Left lobe of liver (tissue), 2 donors: ENCODE results near the gene AFF2. TPM values are rescaled to one million over a fixed set of nuclear protein-coding genes. Genes with fewer than 3 reads are reported as not detected.

Experiments used
- ATAC-seq: fragments of 200-7000 bp; cut with Tn5 transposase; one replicate; pipeline ENCODE4 v1.9.1; 2020; ENCODE audit warnings: mild to moderate bottlenecking, moderate library complexity
- DNase-seq: peaks from one replicate; pipeline ENCODE4 v3.0.0-alpha.2; 2020; ENCODE audit warnings: low spot score
- total RNA-seq: library from RNA; stranded (reverse); gene quantifications from one replicate; pipeline ENCODE4 v1.2.1, GENCODE V29; 2021
- donor health status: DM: no; HTN: no; CAD: no; lungs with moderate emphysema.
- donor health status: DM: no; HTN: yes; CAD: no.

Gene AFF2
- total RNA-seq, 1 donor from 2014 or later = 0.13 TPM

- DNase-seq (no peak), ATAC-seq (no peak)
Observed at GRCh38 chrX:148535639-148536038, 35.2 kb downstream of the AFF2 start.

GRCh38 chrX:148536961-148537360 is 36.5 kb downstream of the AFF2 start:
- no peak for DNase-seq
- no peak for ATAC-seq

DNA sequence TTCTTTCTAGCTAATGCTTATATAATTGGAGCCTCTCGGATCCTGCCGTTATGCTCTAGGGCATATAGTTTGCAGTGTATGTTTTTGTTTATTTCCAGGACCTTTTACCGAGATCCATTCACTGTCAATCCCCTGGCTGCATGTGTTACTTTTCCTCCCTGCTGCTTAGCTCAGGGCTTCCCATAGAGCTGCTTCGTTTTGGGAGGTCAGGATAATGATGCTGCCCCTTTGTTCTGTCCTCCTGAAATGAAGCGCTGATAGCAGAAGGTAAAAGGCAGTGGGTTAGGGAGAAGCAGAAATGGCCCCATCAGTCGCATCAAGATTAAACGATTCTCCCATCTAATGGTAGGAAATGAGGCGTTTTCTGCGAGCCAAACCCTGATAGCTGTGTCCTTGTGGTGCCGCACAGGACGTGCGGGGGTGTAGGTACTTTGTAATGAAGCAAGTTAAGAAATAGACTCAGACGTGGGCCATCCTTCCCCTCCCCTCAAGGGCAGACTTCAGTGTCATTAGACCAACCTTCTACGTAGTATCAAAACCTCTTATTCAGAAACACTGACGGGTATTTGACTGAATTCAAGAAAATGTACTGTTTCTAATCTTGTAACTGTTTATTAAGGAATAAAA is 37.3 kb downstream of the AFF2 start:
- ATAC-seq = no peak

GRCh38 chrX:148538582-148538981 is 38.2 kb downstream of the AFF2 start:
- DNase-seq = no peak
- ATAC-seq = no peak

More for the DNA sequence above, 37.3 kb downstream of the AFF2 start:
- DNase-seq = no peak

DNA sequence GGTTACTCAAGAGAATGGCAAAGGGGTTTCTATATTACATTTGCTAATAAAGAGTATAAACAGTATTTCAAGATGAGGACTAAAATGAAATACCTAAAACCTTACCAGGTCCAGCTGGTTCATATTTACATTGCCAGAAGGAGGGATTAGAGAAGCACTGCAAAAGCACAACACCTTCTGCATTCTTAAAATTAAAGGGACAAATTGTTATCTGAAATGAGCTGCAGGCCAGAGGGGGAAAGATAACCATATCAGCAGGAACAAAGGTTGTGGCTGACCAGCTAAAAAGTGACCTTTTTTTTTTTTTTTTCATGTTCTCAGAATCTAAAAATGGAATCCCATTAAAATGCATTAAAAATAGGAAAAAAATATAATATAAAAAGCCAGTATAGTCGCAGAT is 39.7 kb downstream of the AFF2 start:
- ATAC-seq (no peak), DNase-seq (no peak)

DNA sequence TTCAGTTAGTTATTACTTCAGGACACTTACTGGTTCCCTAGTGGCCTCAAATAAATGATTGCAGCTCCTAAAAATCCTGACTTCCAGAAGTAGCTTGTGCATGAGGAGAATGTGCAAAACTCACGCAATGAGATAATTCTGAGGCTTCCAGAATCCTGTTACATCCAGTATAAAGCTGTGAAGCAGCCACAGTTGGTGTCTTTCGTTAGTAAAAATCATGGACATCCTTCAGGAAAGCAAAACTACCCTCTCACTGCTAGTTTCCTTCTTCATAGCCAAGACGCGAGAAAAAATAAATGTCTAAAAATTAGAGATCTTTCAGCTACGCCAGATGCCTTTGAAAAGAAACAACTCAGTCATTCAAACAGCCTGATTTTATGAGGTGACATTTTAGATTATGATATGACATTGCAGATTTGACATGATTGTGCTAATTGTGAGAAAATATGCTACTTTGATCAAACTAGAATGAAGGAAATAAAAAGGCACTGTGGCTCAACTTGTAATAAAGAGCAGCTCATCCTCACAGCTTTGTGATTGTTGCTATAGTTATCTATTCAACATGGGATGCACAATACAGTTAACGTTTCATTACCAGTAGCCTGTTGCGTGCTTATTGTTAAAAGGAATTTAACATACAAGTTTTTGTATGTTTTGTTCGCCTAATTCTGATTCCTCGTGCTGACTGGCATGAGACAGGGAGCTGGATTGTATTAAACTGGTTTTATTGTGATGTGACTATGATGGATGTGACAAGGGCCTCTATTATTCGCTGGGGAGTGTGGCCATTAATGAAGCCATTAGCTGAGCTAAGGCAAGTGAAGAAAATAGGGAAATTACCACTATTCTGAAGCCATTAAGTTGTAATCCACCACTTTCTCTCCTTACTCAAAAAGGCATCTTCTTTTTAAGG is 40.5 kb downstream of the AFF2 start:
- ATAC-seq (no peak), DNase-seq (no peak)

DNA sequence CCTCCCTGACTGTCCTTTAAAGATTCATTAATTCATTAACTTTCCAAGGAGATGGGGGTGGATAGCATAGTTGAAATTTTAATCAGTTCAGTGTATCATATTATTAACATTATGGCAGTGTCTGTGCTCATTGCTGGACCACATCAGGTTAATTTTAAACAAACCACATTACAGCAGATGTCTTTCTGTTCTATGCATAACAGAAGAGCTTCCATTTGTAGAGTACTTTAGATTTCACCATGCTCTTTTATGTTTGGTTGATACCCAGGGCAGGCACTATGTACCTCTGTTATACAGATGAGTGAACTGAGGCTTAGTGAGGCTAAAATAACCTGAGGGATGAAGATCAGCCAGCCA is 41.1 kb downstream of the AFF2 start:
- ATAC-seq = no peak
- no peak for DNase-seq

DNA sequence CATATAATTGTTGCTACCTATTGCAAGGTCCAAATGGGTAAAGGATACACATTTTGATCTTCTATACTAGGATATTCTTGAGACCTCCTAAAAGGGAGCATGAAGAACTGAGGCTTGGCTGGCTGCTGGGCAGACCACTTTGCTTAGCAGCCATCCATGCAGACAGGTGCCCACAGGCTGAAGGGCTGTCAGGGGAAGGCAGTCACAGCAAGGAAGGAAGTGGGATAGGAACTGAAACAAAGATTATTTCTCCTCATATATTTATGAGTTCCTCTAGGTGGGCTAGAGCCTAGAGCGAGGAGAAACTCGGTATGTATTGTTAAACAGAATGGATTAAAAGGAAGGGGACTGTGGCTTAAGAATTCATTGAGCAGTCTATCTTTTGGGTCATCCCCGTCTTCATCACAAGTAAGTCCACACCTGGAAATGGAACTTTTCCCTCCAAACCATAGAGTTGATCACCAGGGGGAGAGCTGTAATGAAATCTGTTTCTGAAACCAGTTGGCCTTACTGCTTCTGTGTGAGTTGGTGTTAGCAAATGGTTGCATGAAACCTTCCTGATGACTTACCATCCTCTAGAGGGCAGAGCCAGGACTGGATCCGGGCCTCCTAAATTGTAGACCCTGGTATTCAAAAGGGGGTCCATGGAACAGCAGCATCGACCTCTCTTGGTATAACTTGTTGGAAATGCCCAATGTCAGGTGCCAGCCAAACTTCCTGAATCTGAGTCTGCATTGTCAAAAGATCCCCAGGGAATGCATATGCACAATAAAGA is 42.3 kb downstream of the AFF2 start:
- DNase-seq (no peak), ATAC-seq (no peak)

- DNase-seq = no peak
- ATAC-seq = no peak
Observed at GRCh38 chrX:148552775-148553174, 52.4 kb downstream of the AFF2 start.

GRCh38 chrX:148555101-148555500 is 54.7 kb downstream of the AFF2 start:
- ATAC-seq (no peak), DNase-seq (no peak)

GRCh38 chrX:148555571-148556243 is 55.3 kb downstream of the AFF2 start:
- no peak for ATAC-seq
- no peak for DNase-seq

DNA sequence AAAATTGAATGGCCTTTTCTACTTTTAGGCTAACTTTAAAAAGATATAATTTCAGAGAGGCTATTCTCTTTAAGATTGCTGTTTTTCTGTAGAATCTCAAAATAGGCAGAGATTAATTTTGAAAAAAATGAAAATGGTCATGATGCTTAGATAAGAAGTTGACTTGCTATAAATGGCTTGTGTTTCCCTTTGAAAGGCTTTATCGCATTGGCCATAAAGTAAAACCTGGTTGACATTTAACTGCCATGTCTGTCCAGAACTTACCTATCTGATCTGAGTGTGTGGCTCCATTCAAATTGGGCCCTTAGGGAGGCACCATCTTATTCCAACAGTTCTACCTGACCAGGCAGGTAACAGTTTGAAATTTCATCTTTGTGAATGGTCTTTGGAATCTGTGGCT is 56.1 kb downstream of the AFF2 start:
- ATAC-seq = no peak
- DNase-seq = no peak

- no peak for ATAC-seq
- no peak for DNase-seq
Observed at GRCh38 chrX:148562846-148563245, 62.4 kb downstream of the AFF2 start.

- ATAC-seq (no peak), DNase-seq (no peak)
Observed at GRCh38 chrX:148567229-148567628, 66.8 kb downstream of the AFF2 start.

- no peak for ATAC-seq
- no peak for DNase-seq
Observed at GRCh38 chrX:148567779-148568178, 67.4 kb downstream of the AFF2 start.

DNA sequence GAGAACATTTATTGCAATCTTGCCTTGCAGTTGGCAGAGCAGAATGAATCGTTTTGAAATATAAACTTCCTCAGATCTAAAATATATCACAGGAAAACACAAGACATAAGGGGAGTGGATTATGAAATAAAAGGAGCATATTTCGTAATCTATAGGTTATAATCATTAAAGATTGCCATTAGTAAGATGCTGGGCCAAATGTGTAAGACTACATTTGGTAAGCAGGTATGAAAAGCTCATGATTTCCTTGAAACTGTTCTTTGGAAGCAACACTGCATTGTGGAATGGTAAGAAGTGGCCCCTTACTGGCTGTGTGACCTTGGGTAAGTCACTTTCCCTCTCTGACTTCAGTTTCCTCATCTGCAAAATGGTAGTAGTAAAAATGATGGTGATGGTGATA is 68.3 kb downstream of the AFF2 start:
- ATAC-seq = no peak
- DNase-seq = no peak

DNA sequence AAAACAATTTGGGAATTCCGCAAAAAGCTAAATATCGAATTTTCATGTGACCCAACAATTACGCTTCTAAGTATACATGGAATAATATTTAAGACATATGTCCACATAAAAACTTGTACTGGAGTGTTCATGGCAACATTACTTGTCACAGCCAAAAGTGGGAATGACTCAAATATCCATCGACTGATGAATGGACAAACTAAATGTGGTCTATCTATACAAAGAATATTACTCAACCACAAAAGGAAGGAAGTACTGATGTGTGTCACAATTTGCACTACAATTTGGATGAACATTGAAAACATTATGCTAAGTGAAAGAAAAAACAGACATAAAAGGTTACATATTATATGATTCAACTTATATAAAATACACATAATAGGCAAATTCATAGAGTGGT is 71.9 kb downstream of the AFF2 start:
- DNase-seq (no peak), ATAC-seq (no peak)

DNA sequence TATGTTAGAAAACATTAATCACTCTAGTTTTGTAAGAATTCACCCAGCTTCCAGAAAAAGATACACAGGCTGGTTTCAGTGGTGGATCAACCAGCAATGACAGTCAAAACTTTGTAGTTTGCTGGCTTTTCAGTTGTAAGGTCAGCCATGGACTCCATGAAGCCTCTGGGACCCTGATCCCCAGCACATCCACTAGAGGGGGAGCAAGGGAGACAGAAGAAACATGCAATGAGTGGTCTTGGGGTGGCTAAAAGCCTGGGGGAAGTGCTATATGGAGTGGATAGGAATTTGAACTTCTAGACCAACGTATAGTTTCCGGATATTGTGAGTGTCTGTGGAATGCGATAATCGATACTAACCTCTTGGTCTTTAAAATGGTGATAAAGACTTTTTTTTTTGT is 72.7 kb downstream of the AFF2 start:
- ATAC-seq (no peak), DNase-seq (no peak)

- ATAC-seq (no peak), DNase-seq (no peak)
Observed at GRCh38 chrX:148574237-148574973, 74.0 kb downstream of the AFF2 start.

GRCh38 chrX:148576396-148576795 is 76.0 kb downstream of the AFF2 start:
- ATAC-seq (no peak), DNase-seq (no peak)

GRCh38 chrX:148577741-148578140 is 77.3 kb downstream of the AFF2 start:
- ATAC-seq (no peak), DNase-seq (no peak)
